ENCODE data around the gene ZNF19. TPM values are rescaled to one million over a fixed set of nuclear protein-coding genes. Genes with fewer than 3 reads are reported as not detected.

Gene ZNF19
- polyA plus RNA-seq, 1 donor from 2014 or later = 2.5 TPM

GRCh38 chr16:71441348-71442050 lies 47.6 kb downstream of the ZNF19 start:
- no peak overlapping the region for H3K27ac Mint-ChIP-seq
- peaks cover 9% of the 10 kb centered on the region for H3K27me3 Mint-ChIP-seq
- H3K36me3 Mint-ChIP-seq = no peaks in the 10 kb centered on the region
- peaks cover 6 to 14% (median 13%) of the 10 kb centered on the region in 3 donors for H3K9me3 Mint-ChIP-seq
- no peak overlapping the region for H3K4me3 Mint-ChIP-seq
- H3K4me1 Mint-ChIP-seq = no peaks in the 10 kb centered on the region

- no peaks in the 10 kb centered on the region for H3K36me3 Mint-ChIP-seq
- H3K4me3 Mint-ChIP-seq = no peak overlapping the region
- no peak overlapping the region for H3K27ac Mint-ChIP-seq
- peaks cover 4 to 13% (median 11%) of the 10 kb centered on the region in 3 donors for H3K9me3 Mint-ChIP-seq
- H3K27me3 Mint-ChIP-seq = peaks cover 9% of the 10 kb centered on the region
- no peaks in the 10 kb centered on the region for H3K4me1 Mint-ChIP-seq
Measured at GRCh38 chr16:71440669-71441347, 48.3 kb downstream of the ZNF19 start.

- Mint-ChIP-seq H3K36me3 (no peaks in the 10 kb centered on the region), H3K4me3 (no peak overlapping the region), H3K9me3 (peaks cover 4 to 9% (median 7%) of the 10 kb centered on the region in 3 donors), H3K4me1 (no peaks in the 10 kb centered on the region), H3K27me3 (peaks cover 9% of the 10 kb centered on the region), H3K27ac (no peak overlapping the region)
Measured at GRCh38 chr16:71439523-71439922, 49.6 kb downstream of the ZNF19 start.

GRCh38 chr16:71436473-71436872 lies 52.7 kb downstream of the ZNF19 start:
- peaks cover 0 to 2% (median 0%) of the 10 kb centered on the region in 3 donors for H3K9me3 Mint-ChIP-seq
- H3K36me3 Mint-ChIP-seq = no peaks in the 10 kb centered on the region
- H3K4me3 Mint-ChIP-seq = no peak overlapping the region
- H3K27me3 Mint-ChIP-seq = peaks cover 14% of the 10 kb centered on the region
- H3K27ac Mint-ChIP-seq = no peak overlapping the region
- H3K4me1 Mint-ChIP-seq = no peaks in the 10 kb centered on the region

GRCh38 chr16:71432906-71433305 lies 56.2 kb downstream of the ZNF19 start:
- Mint-ChIP-seq H3K36me3 (no peaks in the 10 kb centered on the region), H3K4me1 (no peaks in the 10 kb centered on the region), H3K27me3 (peaks cover 16% of the 10 kb centered on the region), H3K4me3 (no peak overlapping the region), H3K27ac (no peak overlapping the region), H3K9me3 (peaks cover 0 to 3% (median 0%) of the 10 kb centered on the region in 3 donors)

GRCh38 chr16:71431991-71432390 lies 57.1 kb downstream of the ZNF19 start:
- H3K27ac Mint-ChIP-seq = no peak overlapping the region
- H3K4me3 Mint-ChIP-seq = no peak overlapping the region
- H3K36me3 Mint-ChIP-seq = peaks cover 2% of the 10 kb centered on the region
- peaks cover 15% of the 10 kb centered on the region for H3K27me3 Mint-ChIP-seq
- H3K9me3 Mint-ChIP-seq = peaks cover 0 to 3% (median 0%) of the 10 kb centered on the region in 3 donors
- peaks cover 0 to 3% (median 0%) of the 10 kb centered on the region in 3 donors for H3K4me1 Mint-ChIP-seq

GRCh38 chr16:71431176-71431575 lies 57.9 kb downstream of the ZNF19 start:
- Mint-ChIP-seq H3K4me1 (peaks cover 0 to 8% (median 6%) of the 10 kb centered on the region in 3 donors), H3K9me3 (peaks cover 0 to 7% (median 0%) of the 10 kb centered on the region in 3 donors), H3K27me3 (peaks cover 21% of the 10 kb centered on the region), H3K36me3 (peaks cover 2% of the 10 kb centered on the region), H3K4me3 (no peak overlapping the region), H3K27ac (no peak overlapping the region)

- H3K36me3 Mint-ChIP-seq = peaks cover 2% of the 10 kb centered on the region
Measured at GRCh38 chr16:71430744-71431143, 58.4 kb downstream of the ZNF19 start.

GRCh38 chr16:71429581-71429980 lies 59.5 kb downstream of the ZNF19 start:
- Mint-ChIP-seq H3K27me3 (peaks cover 35% of the 10 kb centered on the region), H3K36me3 (peaks cover 2% of the 10 kb centered on the region), H3K4me1 (peaks cover 0 to 8% (median 7%) of the 10 kb centered on the region in 3 donors), H3K4me3 (no peak overlapping the region), H3K27ac (no peak overlapping the region), H3K9me3 (peaks cover 0 to 7% (median 0%) of the 10 kb centered on the region in 3 donors)

More at GRCh38 chr16:71430744-71431143, 58.4 kb downstream of the ZNF19 start:
- Mint-ChIP-seq H3K4me1 (peaks cover 0 to 8% (median 7%) of the 10 kb centered on the region in 3 donors), H3K27me3 (peaks cover 25% of the 10 kb centered on the region), H3K4me3 (no peak overlapping the region), H3K27ac (no peak overlapping the region), H3K9me3 (peaks cover 0 to 7% (median 0%) of the 10 kb centered on the region in 3 donors)

- H3K36me3 Mint-ChIP-seq = peaks cover 2% of the 10 kb centered on the region
- H3K9me3 Mint-ChIP-seq = peaks cover 0 to 7% (median 0%) of the 10 kb centered on the region in 3 donors
- peaks cover 0 to 8% (median 7%) of the 10 kb centered on the region in 3 donors for H3K4me1 Mint-ChIP-seq
- H3K4me3 Mint-ChIP-seq = no peak overlapping the region
- peaks cover 38% of the 10 kb centered on the region for H3K27me3 Mint-ChIP-seq
- no peak overlapping the region for H3K27ac Mint-ChIP-seq
Measured at GRCh38 chr16:71428883-71429282, 60.2 kb downstream of the ZNF19 start.

- Mint-ChIP-seq H3K4me3 (no peak overlapping the region), H3K4me1 (peaks cover 0 to 8% (median 7%) of the 10 kb centered on the region in 3 donors), H3K27me3 (peaks cover 39% of the 10 kb centered on the region), H3K27ac (no peak overlapping the region), H3K9me3 (peaks cover 0 to 6% (median 0%) of the 10 kb centered on the region in 3 donors), H3K36me3 (peaks cover 2% of the 10 kb centered on the region)
Measured at GRCh38 chr16:71428385-71428784, 60.7 kb downstream of the ZNF19 start.

- Mint-ChIP-seq H3K27ac (peak overlapping the region in 1 of 3 donors; percentile 94), H3K9me3 (peaks cover 0 to 6% (median 0%) of the 10 kb centered on the region in 3 donors)
Measured at GRCh38 chr16:71426880-71427615, 62.1 kb downstream of the ZNF19 start.

GRCh38 chr16:71426069-71426879 lies 62.9 kb downstream of the ZNF19 start:
- Mint-ChIP-seq H3K9me3 (peaks cover 0 to 6% (median 0%) of the 10 kb centered on the region in 3 donors), H3K4me1 (peaks cover 0 to 8% (median 7%) of the 10 kb centered on the region in 3 donors), H3K36me3 (peaks cover 2% of the 10 kb centered on the region), H3K27me3 (peaks cover 39% of the 10 kb centered on the region), H3K27ac (peak overlapping the region in 1 of 3 donors; percentile 94), H3K4me3 (peak overlapping the region; percentile 12 to 79 (median 44))

More at GRCh38 chr16:71426880-71427615, 62.1 kb downstream of the ZNF19 start:
- Mint-ChIP-seq H3K4me3 (peak overlapping the region in 2 of 4 donors; percentile 14 to 79), H3K36me3 (peaks cover 2% of the 10 kb centered on the region), H3K4me1 (peaks cover 0 to 8% (median 7%) of the 10 kb centered on the region in 3 donors), H3K27me3 (peaks cover 43% of the 10 kb centered on the region)

- H3K4me1 Mint-ChIP-seq = peaks cover 0 to 8% (median 7%) of the 10 kb centered on the region in 3 donors
Measured at GRCh38 chr16:71425746-71426068, 63.4 kb downstream of the ZNF19 start.

More at GRCh38 chr16:71425746-71426068, 63.4 kb downstream of the ZNF19 start:
- Mint-ChIP-seq H3K4me3 (no peak overlapping the region), H3K9me3 (peaks cover 0 to 6% (median 0%) of the 10 kb centered on the region in 3 donors), H3K27me3 (peaks cover 36% of the 10 kb centered on the region), H3K27ac (no peak overlapping the region), H3K36me3 (peaks cover 2% of the 10 kb centered on the region)
